Measurements from ENCODE around the gene PGK1.
"Not testable (repeated sequence)": the region's sequence is repeated elsewhere in the genome, so short reads cannot be mapped to it uniquely, and the experiment has no call there.

The PGK1 gene

GRCh38 chrX:78074088-78074487 is 30.0 kb upstream of the PGK1 start:
- DNase-seq (ENCODE audit: insufficient read length, low spot score) (no peak), FAIRE-seq (no peak)
- TF ChIP-seq CTCF (IDR thresholded peaks at IDR 0.05; ENCODE audit: insufficient read depth, missing control alignments): no peak

- FAIRE-seq (no peak), DNase-seq (ENCODE audit: insufficient read length, low spot score) (no peak)
- no peak for TF ChIP-seq CTCF (IDR thresholded peaks at IDR 0.05; ENCODE audit: insufficient read depth, missing control alignments)
Measured at GRCh38 chrX:78075787-78076389, 28.2 kb upstream of the PGK1 start.

GRCh38 chrX:78081413-78081812 is 22.6 kb upstream of the PGK1 start:
- not testable (repeated sequence) for DNase-seq (ENCODE audit: insufficient read length, low spot score); FAIRE-seq

GRCh38 chrX:78092296-78092695 is 11.8 kb upstream of the PGK1 start:
- FAIRE-seq (no peak), DNase-seq (ENCODE audit: insufficient read length, low spot score) (no peak)
- TF ChIP-seq CTCF (IDR thresholded peaks at IDR 0.05; ENCODE audit: insufficient read depth, missing control alignments): no peak

GRCh38 chrX:78098108-78098507 is 5.9 kb upstream of the PGK1 start:
- no peak for DNase-seq (ENCODE audit: insufficient read length, low spot score)
- TF ChIP-seq CTCF (IDR thresholded peaks at IDR 0.05; ENCODE audit: insufficient read depth, missing control alignments): no peak
- FAIRE-seq: no peak

GRCh38 chrX:78102091-78102490 is 2.0 kb upstream of the PGK1 start:
- FAIRE-seq (no peak), DNase-seq (ENCODE audit: insufficient read length, low spot score) (no peak)
- no peak for TF ChIP-seq CTCF (IDR thresholded peaks at IDR 0.05; ENCODE audit: insufficient read depth, missing control alignments)

GRCh38 chrX:78103001-78103622 is 936 bp upstream of the PGK1 start:
- DNase-seq (ENCODE audit: insufficient read length, low spot score) (no peak), FAIRE-seq (no peak)
- TF ChIP-seq CTCF (IDR thresholded peaks at IDR 0.05; ENCODE audit: insufficient read depth, missing control alignments): no peak

Measured in D721Med (cell line).